SU-DHL-6 (cell line): Measurements from ENCODE around the gene MARCHF3.
"Not testable (repeated sequence)": the region's sequence is repeated elsewhere in the genome, so short reads cannot be mapped to it uniquely, and the experiment has no call there.

Experiments
- H2AFZ ChIP-seq: fragments of 200-600 bp; sonication (generic); 2 replicates; pipeline ENCODE4 v1.6.1; 2014; ENCODE audit warnings: low read depth, mild to moderate bottlenecking, moderate library complexity, mixed read lengths, antibody characterized with exemption, low read length; ENCODE audit not compliant: severe bottlenecking
- H3F3A ChIP-seq: fragments of 200-600 bp; shearing (Covaris generic); 2 replicates; pipeline ENCODE4 v1.6.0; 2016; ENCODE audit warnings: antibody characterized with exemption, mild to moderate bottlenecking; ENCODE audit not compliant: insufficient read depth
- H3K27ac ChIP-seq: fragments of 200-600 bp; sonication (generic); 2 replicates; pipeline ENCODE4 v1.5.1; 2016; ENCODE audit warnings: low read depth, mild to moderate bottlenecking, low read length, moderate library complexity, mixed read lengths
- H3K27me3 ChIP-seq: fragments of 200-600 bp; sonication (generic), shearing (Covaris generic); 2 replicates; pipeline ENCODE4 v1.6.0; 2014; ENCODE audit warnings: mild to moderate bottlenecking, low read length
- H3K36me3 ChIP-seq: fragments of 200-600 bp; sonication (generic); 2 replicates; pipeline ENCODE4 v1.6.1; 2014; ENCODE audit warnings: mild to moderate bottlenecking, low read length, mixed read lengths
- H3K4me2 ChIP-seq: fragments of 300-600, 200-600 bp; shearing (Covaris generic), sonication (generic); 2 replicates; pipeline ENCODE4 v1.6.0; 2014; ENCODE audit warnings: low read length, low read depth, mild to moderate bottlenecking; ENCODE audit not compliant: poor library complexity, severe bottlenecking
- H3K4me3 ChIP-seq: fragments of 200-600 bp; sonication (generic); 2 replicates; pipeline ENCODE4 v1.5.1; 2014; ENCODE audit warnings: antibody characterized with exemption, low read length, mild to moderate bottlenecking, mixed read lengths; ENCODE audit not compliant: insufficient read depth, poor library complexity, severe bottlenecking
- H3K79me2 ChIP-seq: fragments of 200-600 bp; sonication (generic); 2 replicates; pipeline ENCODE4 v1.6.1; 2014; ENCODE audit warnings: mild to moderate bottlenecking, low read length, moderate library complexity; ENCODE audit not compliant: insufficient read depth
- H3K9ac ChIP-seq: fragments of 200-600 bp; sonication (generic); 2 replicates; pipeline ENCODE4 v1.7.0; 2014; ENCODE audit warnings: mild to moderate bottlenecking, low read length
- H3K9me2 ChIP-seq: fragments of 200-600 bp; sonication (generic); replicated peaks from 2 replicates; pipeline ENCODE4 v1.6.1; 2014; ENCODE audit warnings: low read length; ENCODE audit not compliant: insufficient read depth
- H3K9me3 ChIP-seq: fragments of 200-600 bp; sonication (generic); 2 replicates; pipeline ENCODE4 v1.6.1; 2014; ENCODE audit warnings: low read length, mixed read lengths; ENCODE audit not compliant: insufficient read depth
- H4K20me1 ChIP-seq: fragments of 200-600 bp; sonication (generic); 2 replicates; pipeline ENCODE4 v1.6.1; 2014; ENCODE audit warnings: low read depth, mild to moderate bottlenecking, antibody characterized with exemption, low read length, moderate library complexity, mixed read lengths
- EZH2phosphoT487 ChIP-seq: fragments of 200-600 bp; sonication (generic), shearing (Covaris generic); conservative IDR thresholded peaks from 2 replicates; pipeline ENCODE4 v1.6.1; 2018; ENCODE audit warnings: mild to moderate bottlenecking, antibody characterized with exemption, low read length, moderate library complexity, mixed read lengths
- TF ChIP-seq, protein P1 (sequence below): fragments of 200-600 bp; sonication (generic); IDR thresholded peaks from one replicate; pipeline ENCODE4 v1.5.1; 2017; ENCODE audit warnings: antibody characterized with exemption, mild to moderate bottlenecking, low read length, moderate library complexity; ENCODE audit not compliant: insufficient read depth, poor library complexity, severe bottlenecking

MARCHF3 gene

DNA sequence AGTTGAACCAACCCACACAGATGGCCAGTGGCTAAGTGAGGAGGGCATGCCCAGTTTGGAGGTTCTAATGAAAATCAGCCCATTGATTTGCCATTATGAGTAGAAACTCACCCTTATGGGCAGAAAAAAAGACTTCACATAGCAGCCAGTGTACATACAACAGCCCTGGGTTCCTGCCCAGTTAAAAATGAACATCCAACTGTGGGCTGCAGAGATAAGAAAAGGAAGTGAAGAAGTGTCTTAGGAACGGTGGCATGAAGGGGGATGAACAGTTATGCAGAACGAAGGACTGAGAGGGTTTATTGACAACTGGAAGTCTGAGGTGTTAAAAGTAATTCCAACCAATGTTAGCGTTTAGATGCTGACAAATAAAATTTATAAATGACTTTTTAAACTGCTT lies 118.4 kb downstream of the MARCHF3 start:
- TF ChIP-seq EZH2phosphoT487 = no peak
- TF ChIP-seq, protein P1, sequence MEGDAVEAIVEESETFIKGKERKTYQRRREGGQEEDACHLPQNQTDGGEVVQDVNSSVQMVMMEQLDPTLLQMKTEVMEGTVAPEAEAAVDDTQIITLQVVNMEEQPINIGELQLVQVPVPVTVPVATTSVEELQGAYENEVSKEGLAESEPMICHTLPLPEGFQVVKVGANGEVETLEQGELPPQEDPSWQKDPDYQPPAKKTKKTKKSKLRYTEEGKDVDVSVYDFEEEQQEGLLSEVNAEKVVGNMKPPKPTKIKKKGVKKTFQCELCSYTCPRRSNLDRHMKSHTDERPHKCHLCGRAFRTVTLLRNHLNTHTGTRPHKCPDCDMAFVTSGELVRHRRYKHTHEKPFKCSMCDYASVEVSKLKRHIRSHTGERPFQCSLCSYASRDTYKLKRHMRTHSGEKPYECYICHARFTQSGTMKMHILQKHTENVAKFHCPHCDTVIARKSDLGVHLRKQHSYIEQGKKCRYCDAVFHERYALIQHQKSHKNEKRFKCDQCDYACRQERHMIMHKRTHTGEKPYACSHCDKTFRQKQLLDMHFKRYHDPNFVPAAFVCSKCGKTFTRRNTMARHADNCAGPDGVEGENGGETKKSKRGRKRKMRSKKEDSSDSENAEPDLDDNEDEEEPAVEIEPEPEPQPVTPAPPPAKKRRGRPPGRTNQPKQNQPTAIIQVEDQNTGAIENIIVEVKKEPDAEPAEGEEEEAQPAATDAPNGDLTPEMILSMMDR = no peak
- Histone ChIP-seq H4K20me1 (no peaks in the 10 kb centered on the region), H3K4me3 (no peak overlapping the region), H3K36me3 (no peaks in the 10 kb centered on the region), H3K27ac (no peak overlapping the region), H3K9ac (no peak overlapping the region), H2AFZ (no peak overlapping the region), H3K27me3 (no peaks in the 10 kb centered on the region), H3K4me2 (no peak overlapping the region), H3K9me2 (no peaks in the 10 kb centered on the region), H3K9me3 (0 out of 2 replicates have a peak, but pooled peaks cover 5% of the 10 kb centered on the region), H3F3A (no peaks in the 10 kb centered on the region), H3K79me2 (no peaks in the 10 kb centered on the region)

DNA sequence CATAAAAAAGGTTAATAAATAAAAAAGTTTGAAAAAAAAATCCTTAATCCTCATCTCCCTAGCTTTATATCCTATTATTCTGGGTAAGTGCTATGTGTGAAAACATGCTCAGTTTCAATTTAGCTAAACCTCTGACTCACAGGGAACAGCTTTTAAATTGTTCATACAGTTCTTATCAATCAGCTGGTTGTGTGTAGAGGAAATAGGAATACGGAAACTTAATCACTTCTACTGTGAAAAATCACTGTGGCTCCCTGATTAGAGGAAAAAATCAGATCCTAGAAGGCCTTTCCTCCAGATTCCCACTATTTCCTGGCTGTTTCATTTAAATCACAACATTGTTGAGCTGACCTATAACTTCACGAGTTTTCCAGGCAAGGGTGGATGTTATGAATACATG lies 120.5 kb downstream of the MARCHF3 start:
- H3K9ac ChIP-seq = no peak overlapping the region

DNA sequence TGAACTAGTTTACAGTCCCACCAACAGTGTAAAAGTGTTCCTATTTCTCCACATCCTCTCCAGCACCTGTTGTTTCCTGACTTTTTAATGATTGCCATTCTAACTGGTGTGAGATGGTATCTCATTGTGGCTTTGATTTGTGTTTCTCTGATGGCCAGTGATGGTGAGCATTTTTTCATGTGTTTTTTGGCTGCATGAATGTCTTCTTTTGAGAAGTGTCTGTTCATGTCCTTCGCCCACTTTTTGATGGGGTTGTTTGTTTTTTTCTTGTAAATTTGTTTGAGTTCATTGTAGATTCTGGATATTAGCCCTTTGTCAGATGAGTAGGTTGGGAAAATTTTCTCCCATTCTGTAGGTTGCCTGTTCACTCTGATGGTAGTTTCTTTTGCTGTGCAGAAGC lies 126.0 kb downstream of the MARCHF3 start:
- H3K36me3 ChIP-seq, H4K20me1 ChIP-seq, H3K27ac ChIP-seq, H3F3A ChIP-seq, H2AFZ ChIP-seq, H3K9ac ChIP-seq, H3K9me2 ChIP-seq, H3K4me2 ChIP-seq, H3K4me3 ChIP-seq, H3K9me3 ChIP-seq, H3K27me3 ChIP-seq, H3K79me2 ChIP-seq: not testable (repeated sequence)

More for the DNA sequence above, 120.5 kb downstream of the MARCHF3 start:
- Histone ChIP-seq H3K27ac (no peak overlapping the region), H3K36me3 (no peaks in the 10 kb centered on the region), H3K79me2 (no peaks in the 10 kb centered on the region), H3K4me2 (no peak overlapping the region), H3K4me3 (no peak overlapping the region), H3F3A (no peaks in the 10 kb centered on the region), H4K20me1 (no peaks in the 10 kb centered on the region), H3K9me3 (0 out of 2 replicates have a peak, but pooled peaks cover 5% of the 10 kb centered on the region), H2AFZ (no peak overlapping the region), H3K27me3 (no peaks in the 10 kb centered on the region), H3K9me2 (no peaks in the 10 kb centered on the region)
- TF ChIP-seq, protein P1 = no peak
- no peak for TF ChIP-seq EZH2phosphoT487

DNA sequence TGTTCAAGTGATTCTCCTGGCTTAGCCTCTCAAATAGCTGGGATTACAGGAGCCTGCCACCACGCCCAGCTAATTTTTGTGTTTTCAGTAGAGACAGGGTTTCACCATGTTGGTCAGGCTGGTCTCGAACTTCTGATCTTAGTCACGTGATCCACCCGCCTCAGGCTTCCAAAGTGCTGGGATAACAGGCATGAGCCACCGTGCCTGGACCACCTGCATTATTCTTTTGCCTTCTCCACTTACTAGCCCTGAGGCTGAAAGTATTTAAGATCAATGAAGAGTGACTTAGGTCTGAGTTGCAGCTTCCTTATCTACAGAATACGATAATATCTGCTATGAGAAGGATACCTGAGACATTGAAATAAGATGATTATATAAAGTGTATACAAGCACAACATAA lies 129.6 kb downstream of the MARCHF3 start:
- H3F3A ChIP-seq = no peaks in the 10 kb centered on the region
- no peaks in the 10 kb centered on the region for H3K27me3 ChIP-seq
- H3K9ac ChIP-seq = no peak overlapping the region
- H2AFZ ChIP-seq = no peak overlapping the region
- no peaks in the 10 kb centered on the region for H4K20me1 ChIP-seq
- no peaks in the 10 kb centered on the region for H3K9me3 ChIP-seq
- no peaks in the 10 kb centered on the region for H3K36me3 ChIP-seq
- H3K79me2 ChIP-seq = no peaks in the 10 kb centered on the region
- no peak overlapping the region for H3K27ac ChIP-seq
- no peak for TF ChIP-seq EZH2phosphoT487
- TF ChIP-seq, protein P1 = no peak
- no peak overlapping the region for H3K4me3 ChIP-seq
- H3K9me2 ChIP-seq = no peaks in the 10 kb centered on the region
- no peak overlapping the region for H3K4me2 ChIP-seq
